SU-DHL-6 (cell line): ENCODE measurements around the gene KYNU.
"Not testable (repeated sequence)": the region's sequence is repeated elsewhere in the genome, so short reads cannot be mapped to it uniquely, and the experiment has no call there.

Experiments
- CTCF ChIP-seq: fragments of 200-600 bp; sonication (generic); IDR thresholded peaks from one replicate; pipeline ENCODE4 v1.5.1; 2017; ENCODE audit warnings: antibody characterized with exemption, mild to moderate bottlenecking, low read length, moderate library complexity; ENCODE audit not compliant: insufficient read depth, poor library complexity, severe bottlenecking
- EZH2phosphoT487 ChIP-seq: fragments of 200-600 bp; sonication (generic), shearing (Covaris generic); conservative IDR thresholded peaks from 2 replicates; pipeline ENCODE4 v1.6.1; 2018; ENCODE audit warnings: mild to moderate bottlenecking, antibody characterized with exemption, low read length, moderate library complexity, mixed read lengths

DNA sequence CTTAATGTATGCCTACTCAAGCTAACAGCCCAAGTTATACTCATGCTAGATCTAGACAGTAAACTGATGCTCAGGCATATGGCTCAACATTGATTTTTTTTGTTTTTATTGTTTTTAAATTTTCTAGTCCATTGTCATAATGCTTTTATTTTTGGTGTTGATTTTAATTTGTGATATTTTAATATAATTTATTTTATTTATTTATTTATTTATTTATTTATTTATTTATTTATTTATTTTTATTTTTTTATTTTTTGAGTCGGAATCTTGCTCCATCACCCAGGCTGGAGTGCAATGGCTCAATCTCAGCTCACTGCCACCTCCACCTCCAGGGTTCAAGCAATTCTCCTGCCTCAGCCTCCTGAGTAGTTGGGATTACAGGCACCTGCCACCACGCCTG, 12.9 kb upstream of the KYNU start:
- TF ChIP-seq CTCF, EZH2phosphoT487: not testable (repeated sequence)
